Nephron (organoid): Measurements from ENCODE around the gene OR13C5.
A peak's percentile ranks its signal among the peaks of the same experiment; 100 is the strongest.
"Not testable (repeated sequence)": the region's sequence is repeated elsewhere in the genome, so short reads cannot be mapped to it uniquely, and the experiment has no call there.

ENCODE experiments used
- H3K27ac Mint-ChIP-seq, 3 experiments: 2 replicates each; pipeline ENCODE4 v1.8.0; 2020; ENCODE audit warnings: mixed read lengths in 3 of 3, mild to moderate bottlenecking in 2 of 3, moderate library complexity in 1 of 3
- H3K27me3 Mint-ChIP-seq: 2 replicates; pipeline ENCODE4 v1.8.0; 2021; ENCODE audit warnings: low read depth, mild to moderate bottlenecking, moderate library complexity, mixed read lengths
- H3K36me3 Mint-ChIP-seq: 2 replicates; pipeline ENCODE4 v1.8.0; 2020; ENCODE audit warnings: low read depth, mixed read lengths
- H3K4me1 Mint-ChIP-seq: 2 replicates; pipeline ENCODE4 v1.8.0; 2020; ENCODE audit warnings: mixed read lengths
- H3K4me3 Mint-ChIP-seq, 3 experiments: 2 replicates each; pipeline ENCODE4 v1.8.0; 2020; ENCODE audit warnings: mild to moderate bottlenecking in 3 of 3, mixed read lengths in 3 of 3, moderate library complexity in 2 of 3
- H3K9me3 Mint-ChIP-seq: 2 replicates; pipeline ENCODE4 v1.8.0; 2020; ENCODE audit warnings: mixed read lengths
- TF ChIP-seq, protein P1 (sequence below), 3 experiments: fragments of 200-600 bp; sonication (generic); IDR thresholded peaks; one replicate each; pipeline ENCODE4 v1.5.0; 2021; ENCODE audit warnings: antibody characterized with exemption in 3 of 3; ENCODE audit not compliant: unreplicated experiment in 3 of 3

OR13C5 gene, protein sequence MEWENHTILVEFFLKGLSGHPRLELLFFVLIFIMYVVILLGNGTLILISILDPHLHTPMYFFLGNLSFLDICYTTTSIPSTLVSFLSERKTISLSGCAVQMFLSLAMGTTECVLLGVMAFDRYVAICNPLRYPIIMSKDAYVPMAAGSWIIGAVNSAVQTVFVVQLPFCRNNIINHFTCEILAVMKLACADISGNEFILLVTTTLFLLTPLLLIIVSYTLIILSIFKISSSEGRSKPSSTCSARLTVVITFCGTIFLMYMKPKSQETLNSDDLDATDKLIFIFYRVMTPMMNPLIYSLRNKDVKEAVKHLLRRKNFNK

DNA sequence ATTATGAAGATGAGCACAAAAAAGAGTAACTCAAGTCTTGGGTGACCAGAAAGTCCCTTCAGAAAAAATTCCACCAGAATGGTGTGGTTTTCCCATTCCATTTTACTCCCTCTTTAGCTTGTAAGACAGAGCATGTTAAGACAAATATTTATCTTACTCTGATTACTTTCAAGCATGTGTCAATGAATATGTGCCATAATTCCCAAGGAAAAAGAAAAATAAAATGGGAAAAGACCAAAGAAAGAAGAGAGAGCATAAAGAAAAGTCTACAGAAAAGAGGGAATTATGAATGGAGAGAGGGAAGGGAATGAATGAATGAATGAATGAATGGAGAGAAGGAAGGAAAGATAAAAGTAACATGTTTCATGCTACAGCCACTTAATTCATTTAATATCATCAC, at the start of gene OR13C5:
Gene OR13C5, minus strand, starts transcription at position 101 of the 400 bp plus-strand sequence. Its CDS starts 0 bp downstream, at position 101.
- not testable (repeated sequence) for H3K27me3 Mint-ChIP-seq, H3K9me3 Mint-ChIP-seq, H3K27ac Mint-ChIP-seq, H3K4me3 Mint-ChIP-seq, H3K4me1 Mint-ChIP-seq, H3K36me3 Mint-ChIP-seq

DNA sequence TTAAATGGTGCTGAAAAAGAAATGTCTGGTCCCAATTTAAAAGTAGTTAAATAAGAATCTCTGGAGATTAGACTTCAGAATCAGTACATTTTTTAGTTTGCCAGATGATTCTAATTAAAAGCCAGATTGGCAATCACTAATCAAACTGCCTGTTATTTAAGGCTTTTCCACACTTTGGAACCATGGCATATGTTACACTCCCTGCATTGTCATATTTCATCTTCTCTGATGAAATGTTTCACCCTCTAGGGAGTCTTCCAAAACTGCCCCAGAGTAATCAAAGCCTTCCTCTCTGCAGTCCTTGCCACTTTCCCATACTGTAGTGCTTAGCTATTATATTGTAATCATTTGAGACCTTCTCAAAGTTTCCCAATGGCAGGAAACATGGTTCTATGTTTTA, 36.2 kb upstream of the OR13C5 start:
- Mint-ChIP-seq H3K9me3 (peaks cover 22% of the 10 kb centered on the region), H3K4me1 (no peaks in the 10 kb centered on the region), H3K36me3 (no peaks in the 10 kb centered on the region), H3K27ac (no peak overlapping the region), H3K27me3 (no peaks in the 10 kb centered on the region), H3K4me3 (no peak overlapping the region)
- TF ChIP-seq, protein P1, sequence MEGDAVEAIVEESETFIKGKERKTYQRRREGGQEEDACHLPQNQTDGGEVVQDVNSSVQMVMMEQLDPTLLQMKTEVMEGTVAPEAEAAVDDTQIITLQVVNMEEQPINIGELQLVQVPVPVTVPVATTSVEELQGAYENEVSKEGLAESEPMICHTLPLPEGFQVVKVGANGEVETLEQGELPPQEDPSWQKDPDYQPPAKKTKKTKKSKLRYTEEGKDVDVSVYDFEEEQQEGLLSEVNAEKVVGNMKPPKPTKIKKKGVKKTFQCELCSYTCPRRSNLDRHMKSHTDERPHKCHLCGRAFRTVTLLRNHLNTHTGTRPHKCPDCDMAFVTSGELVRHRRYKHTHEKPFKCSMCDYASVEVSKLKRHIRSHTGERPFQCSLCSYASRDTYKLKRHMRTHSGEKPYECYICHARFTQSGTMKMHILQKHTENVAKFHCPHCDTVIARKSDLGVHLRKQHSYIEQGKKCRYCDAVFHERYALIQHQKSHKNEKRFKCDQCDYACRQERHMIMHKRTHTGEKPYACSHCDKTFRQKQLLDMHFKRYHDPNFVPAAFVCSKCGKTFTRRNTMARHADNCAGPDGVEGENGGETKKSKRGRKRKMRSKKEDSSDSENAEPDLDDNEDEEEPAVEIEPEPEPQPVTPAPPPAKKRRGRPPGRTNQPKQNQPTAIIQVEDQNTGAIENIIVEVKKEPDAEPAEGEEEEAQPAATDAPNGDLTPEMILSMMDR (IDR thresholded peaks at IDR 0.05; ENCODE audit: unreplicated experiment in 3 of 3) = no peak

DNA sequence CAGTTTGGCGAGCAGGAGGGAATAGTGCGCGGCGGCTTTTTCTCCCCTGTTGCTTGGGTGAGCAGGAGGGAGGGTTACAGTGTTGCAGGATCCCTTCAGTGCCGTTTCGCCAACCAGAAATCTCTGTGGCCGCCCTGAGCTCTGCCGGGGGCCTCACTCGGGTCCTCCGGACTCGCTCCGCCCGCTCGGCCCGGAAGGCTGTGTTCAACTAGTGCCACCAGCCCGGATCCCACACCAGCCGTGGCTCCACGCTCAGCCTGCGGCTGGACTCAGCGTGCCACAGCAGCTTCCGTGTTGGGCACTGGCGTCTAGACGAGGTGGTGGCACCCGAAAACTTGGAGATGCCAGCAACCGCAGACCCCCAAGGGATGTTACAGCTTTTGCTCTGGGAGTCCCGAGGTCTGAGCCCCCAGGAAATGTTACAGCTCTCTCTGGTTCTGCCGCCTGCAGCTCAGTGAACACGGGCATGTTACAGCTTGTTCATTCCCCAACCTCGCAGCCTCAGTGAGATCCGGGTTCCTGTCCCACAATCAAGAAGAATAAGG, 34.8 kb upstream of the OR13C5 start:
- no peaks in the 10 kb centered on the region for H3K4me1 Mint-ChIP-seq
- H3K36me3 Mint-ChIP-seq = no peaks in the 10 kb centered on the region
- H3K27me3 Mint-ChIP-seq = no peaks in the 10 kb centered on the region
- peaks cover 10% of the 10 kb centered on the region for H3K9me3 Mint-ChIP-seq
- TF ChIP-seq, protein P1 (IDR thresholded peaks at IDR 0.05; ENCODE audit: unreplicated experiment in 3 of 3) = no peak
- H3K27ac Mint-ChIP-seq = no peak overlapping the region
- no peak overlapping the region for H3K4me3 Mint-ChIP-seq

DNA sequence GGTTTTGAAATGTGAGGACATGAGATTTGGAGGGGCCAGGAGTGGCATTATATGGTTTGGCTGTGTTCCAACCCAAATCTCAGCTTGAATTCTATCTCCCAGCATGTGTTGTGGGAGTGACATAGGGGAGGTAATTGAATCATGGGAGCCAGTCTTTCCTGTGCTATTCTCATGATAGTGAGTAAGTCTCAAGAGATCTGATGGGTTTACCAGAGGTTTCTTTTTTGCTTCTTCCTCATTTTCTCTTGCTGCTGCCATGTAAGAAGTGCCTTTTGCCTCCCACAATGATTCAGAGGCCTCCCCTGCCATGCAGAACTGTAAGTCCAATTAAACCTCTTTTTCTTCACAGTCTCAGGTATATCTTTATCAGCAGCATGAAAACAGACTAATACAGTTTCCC, 26.8 kb upstream of the OR13C5 start:
- H3K36me3 Mint-ChIP-seq, H3K4me1 Mint-ChIP-seq, H3K4me3 Mint-ChIP-seq, H3K27me3 Mint-ChIP-seq: not testable (repeated sequence)
- Mint-ChIP-seq H3K9me3 (peaks cover 12% of the 10 kb centered on the region), H3K27ac (peak overlapping the region in 1 of 3 experiments; percentile 31)

DNA sequence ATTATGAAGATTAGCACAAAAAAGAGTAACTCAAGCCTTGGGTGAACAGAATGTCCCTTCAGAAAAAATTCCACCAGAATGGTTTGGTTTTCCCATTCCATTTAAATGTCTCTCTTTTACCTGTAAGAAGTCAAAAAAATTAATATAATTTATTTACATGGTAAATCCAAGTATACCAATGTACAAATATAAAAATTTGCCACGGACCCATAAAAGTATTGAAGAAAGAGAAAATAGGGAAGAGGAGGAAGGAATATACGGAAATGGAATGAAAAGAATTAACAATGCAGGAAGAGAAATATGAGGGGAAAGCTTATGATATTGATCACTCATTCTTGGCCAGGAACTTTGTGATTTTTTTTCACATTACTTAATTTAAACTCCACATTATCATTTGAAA, 18.9 kb upstream of the OR13C5 start, which contains the start of gene OR13C9:
Gene OR13C9, minus strand, starts transcription at position 101 of the 400 bp plus-strand sequence. Its CDS starts 0 bp downstream, at position 101.
- TF ChIP-seq, protein P1 (IDR thresholded peaks at IDR 0.05; ENCODE audit: unreplicated experiment in 3 of 3) = no peak
- H3K9me3 Mint-ChIP-seq = peaks cover 2% of the 10 kb centered on the region
- no peak within 1 kb of the TSS for H3K4me3 Mint-ChIP-seq
- H3K36me3 Mint-ChIP-seq = no peaks in the 10 kb centered on the region
- peaks cover 4% of the 10 kb centered on the region for H3K27me3 Mint-ChIP-seq
- H3K4me1 Mint-ChIP-seq = no peaks in the 10 kb centered on the region
- no peak within 1 kb of the TSS for H3K27ac Mint-ChIP-seq

DNA sequence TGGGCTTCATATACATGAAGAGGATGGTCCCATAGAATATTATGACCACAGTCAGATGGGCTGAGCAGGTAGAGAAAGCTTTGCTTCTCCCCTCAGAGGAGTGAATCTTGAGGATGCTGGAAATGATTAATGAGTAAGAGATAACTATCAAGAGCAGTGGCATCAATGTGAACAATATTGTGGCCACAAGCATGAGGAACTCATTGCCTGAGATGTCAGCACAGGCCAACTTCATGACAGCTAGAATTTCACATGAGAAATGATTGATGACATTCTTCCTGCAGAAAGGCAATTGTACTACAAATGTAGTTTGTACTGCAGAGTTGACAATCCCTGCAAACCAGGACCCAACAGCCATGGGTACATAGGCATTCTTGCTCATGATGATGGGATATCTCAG, 18.2 kb upstream of the OR13C5 start:
- H3K36me3 Mint-ChIP-seq = no peaks in the 10 kb centered on the region
- peaks cover 2% of the 10 kb centered on the region for H3K9me3 Mint-ChIP-seq
- peaks cover 4% of the 10 kb centered on the region for H3K27me3 Mint-ChIP-seq
- no peak overlapping the region for H3K4me3 Mint-ChIP-seq
- H3K27ac Mint-ChIP-seq = no peak overlapping the region
- TF ChIP-seq, protein P1 (IDR thresholded peaks at IDR 0.05; ENCODE audit: unreplicated experiment in 3 of 3) = no peak
- H3K4me1 Mint-ChIP-seq = no peaks in the 10 kb centered on the region

DNA sequence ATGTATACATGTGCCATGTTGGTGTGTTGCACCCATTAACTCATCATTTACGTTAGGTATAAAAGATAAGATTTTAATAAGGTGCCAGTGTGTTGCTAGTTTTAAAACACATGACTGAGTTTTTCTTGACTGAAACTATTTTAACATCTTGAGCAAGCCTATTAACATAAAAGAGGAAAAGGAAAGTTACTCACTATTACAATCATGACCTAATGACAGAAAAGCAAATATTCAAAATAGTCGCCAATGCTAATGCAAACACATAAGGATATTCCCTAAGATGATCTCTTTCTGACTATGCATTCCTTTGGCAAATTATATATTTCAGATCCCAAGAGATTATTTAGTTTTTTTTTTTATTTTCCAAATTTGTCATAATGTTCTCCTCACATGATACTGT, 12.0 kb upstream of the OR13C5 start:
- TF ChIP-seq, protein P1 (IDR thresholded peaks at IDR 0.05; ENCODE audit: unreplicated experiment in 3 of 3) = no peak
- no peak overlapping the region for H3K4me3 Mint-ChIP-seq
- no peaks in the 10 kb centered on the region for H3K9me3 Mint-ChIP-seq
- H3K36me3 Mint-ChIP-seq = no peaks in the 10 kb centered on the region
- H3K4me1 Mint-ChIP-seq = no peaks in the 10 kb centered on the region
- peaks cover 4% of the 10 kb centered on the region for H3K27me3 Mint-ChIP-seq
- no peak overlapping the region for H3K27ac Mint-ChIP-seq
